OCI-LY3 (cell line): Measurements from ENCODE around the gene GPR176.

Source experiments
- H2AFZ ChIP-seq: fragments of 200-600, 300-600 bp; shearing (Covaris generic); 2 replicates; pipeline ENCODE4 v1.6.0; 2014; ENCODE audit warnings: antibody characterized with exemption, low read depth, low read length
- H3K27ac ChIP-seq: fragments of 200-600, 300-600 bp; sonication (generic); 2 replicates; pipeline ENCODE4 v1.5.1; 2014; ENCODE audit warnings: mild to moderate bottlenecking, low read length, moderate library complexity, mixed read lengths
- H3K27me3 ChIP-seq: fragments of 200-600, 300-600 bp; sonication (generic); 2 replicates; pipeline ENCODE4 v1.6.1; 2014; ENCODE audit warnings: low read depth, low read length, mixed read lengths
- H3K36me3 ChIP-seq: fragments of 200-600, 300-600 bp; sonication (generic); replicated peaks from 2 replicates; pipeline ENCODE3; 2014; ENCODE audit warnings: low read depth, low read length, mixed read lengths
- H3K4me1 ChIP-seq: fragments of 300-600, 200-600 bp; sonication (generic); 2 replicates; pipeline ENCODE4 v1.6.1; 2014; ENCODE audit warnings: low read length, mixed read lengths
- H3K4me2 ChIP-seq: fragments of 200-600, 300-600 bp; sonication (generic); 2 replicates; pipeline ENCODE4 v1.6.1; 2014; ENCODE audit warnings: low read length, mixed read lengths
- H3K4me3 ChIP-seq: fragments of 300-600, 200-600 bp; sonication (generic); 2 replicates; pipeline ENCODE4 v1.5.1; 2014; ENCODE audit warnings: antibody characterized with exemption, mild to moderate bottlenecking, low read length, moderate library complexity
- H3K79me2 ChIP-seq: fragments of 300-600, 200-600 bp; shearing (Covaris generic); 2 replicates; pipeline ENCODE4 v1.6.1; 2014; ENCODE audit warnings: mild to moderate bottlenecking, low read length, mixed read lengths
- H3K9ac ChIP-seq: fragments of 300-600, 200-600 bp; shearing (Covaris generic); 2 replicates; pipeline ENCODE4 v1.6.0; 2014; ENCODE audit warnings: mild to moderate bottlenecking, low read length, moderate library complexity
- H3K9me3 ChIP-seq: fragments of 200-600, 300-600 bp; shearing (Covaris generic); 2 replicates; pipeline ENCODE4 v1.6.1; 2014; ENCODE audit warnings: low read length, mixed read lengths; ENCODE audit not compliant: insufficient read depth
- H4K20me1 ChIP-seq: fragments of 200-600, 300-600 bp; sonication (generic); 2 replicates; pipeline ENCODE4 v1.6.1; 2016; ENCODE audit warnings: low read length, mixed read lengths; ENCODE audit not compliant: insufficient read depth
- CTCF ChIP-seq: fragments of 200-600, 300-600 bp; sonication (generic); IDR thresholded peaks from 2 replicates; pipeline ENCODE4 v1.5.1; 2014; ENCODE audit warnings: antibody characterized with exemption, low read length, low read depth
- EZH2phosphoT487 ChIP-seq: fragments of 200-600 bp; shearing (Covaris generic); IDR thresholded peaks from 2 replicates; pipeline ENCODE4 v1.6.1; 2018; ENCODE audit warnings: antibody characterized with exemption, mixed run types, low read depth

The GPR176 gene

GRCh38 chr15:39855400-39855799 lies 64.7 kb downstream of the GPR176 start:
- H3K4me3 ChIP-seq, result no peak overlapping the region
- H2AFZ ChIP-seq, result no peak overlapping the region
- TF ChIP-seq CTCF (no peak), EZH2phosphoT487 (no peak)
- H3K4me2 ChIP-seq, result no peak overlapping the region
- no peak overlapping the region for H3K27ac ChIP-seq
- no peaks in the 10 kb centered on the region for H3K36me3 ChIP-seq
- H3K9me3 ChIP-seq, result no peaks in the 10 kb centered on the region
- no peak overlapping the region for H3K9ac ChIP-seq
- no peaks in the 10 kb centered on the region for H3K79me2 ChIP-seq
- no peaks in the 10 kb centered on the region for H3K27me3 ChIP-seq
- no peaks in the 10 kb centered on the region for H3K4me1 ChIP-seq
- H4K20me1 ChIP-seq, result no peaks in the 10 kb centered on the region

- no peaks in the 10 kb centered on the region for H3K79me2 ChIP-seq
- no peaks in the 10 kb centered on the region for H4K20me1 ChIP-seq
- no peak for TF ChIP-seq EZH2phosphoT487
- TF ChIP-seq CTCF, result no peak
- no peak overlapping the region for H3K4me3 ChIP-seq
- no peak overlapping the region for H2AFZ ChIP-seq
- no peaks in the 10 kb centered on the region for H3K27me3 ChIP-seq
- H3K4me1 ChIP-seq, result no peaks in the 10 kb centered on the region
- no peaks in the 10 kb centered on the region for H3K36me3 ChIP-seq
- H3K4me2 ChIP-seq, result no peak overlapping the region
- no peak overlapping the region for H3K27ac ChIP-seq
- H3K9ac ChIP-seq, result no peak overlapping the region
- H3K9me3 ChIP-seq, result no peaks in the 10 kb centered on the region
Observed at GRCh38 chr15:39854161-39854560, 65.9 kb downstream of the GPR176 start.

GRCh38 chr15:39852250-39852649 lies 67.8 kb downstream of the GPR176 start:
- Histone ChIP-seq H4K20me1 (no peaks in the 10 kb centered on the region), H3K27me3 (no peaks in the 10 kb centered on the region), H3K4me3 (no peak overlapping the region), H3K4me1 (no peaks in the 10 kb centered on the region), H3K79me2 (no peaks in the 10 kb centered on the region), H2AFZ (no peak overlapping the region), H3K4me2 (no peak overlapping the region), H3K9me3 (no peaks in the 10 kb centered on the region), H3K9ac (no peak overlapping the region), H3K36me3 (no peaks in the 10 kb centered on the region), H3K27ac (no peak overlapping the region)
- TF ChIP-seq EZH2phosphoT487 (no peak), CTCF (no peak)

GRCh38 chr15:39851500-39852092 lies 68.5 kb downstream of the GPR176 start:
- Histone ChIP-seq H3K9me3 (no peaks in the 10 kb centered on the region), H3K9ac (no peak overlapping the region), H3K4me2 (no peak overlapping the region), H3K36me3 (no peaks in the 10 kb centered on the region), H3K27me3 (no peaks in the 10 kb centered on the region), H3K4me3 (no peak overlapping the region), H3K79me2 (no peaks in the 10 kb centered on the region), H3K4me1 (no peaks in the 10 kb centered on the region), H4K20me1 (no peaks in the 10 kb centered on the region), H2AFZ (no peak overlapping the region), H3K27ac (no peak overlapping the region)
- TF ChIP-seq CTCF (no peak), EZH2phosphoT487 (no peak)
